Lower leg skin (tissue), 3 donors: ENCODE data around the gene TBC1D10A.

Experiments used
- CTCF ChIP-seq, 3 donors: fragments of 450-650 bp; IDR thresholded peaks; one replicate each; pipeline ENCODE4 v1.5.1; 2016; ENCODE audit warnings: antibody characterized with exemption in 3 of 3, mild to moderate bottlenecking in 3 of 3, moderate library complexity in 2 of 3
- POLR2A ChIP-seq, 2 donors: fragments of 450-650 bp; IDR thresholded peaks; one replicate each; pipeline ENCODE4 v1.6.1; 2016 to 2017; ENCODE audit warnings: antibody characterized with exemption in 2 of 2, mild to moderate bottlenecking in 1 of 2, moderate library complexity in 1 of 2

GRCh38 chr22:30253205-30253852 lies 73.4 kb downstream of the TBC1D10A start:
- TF ChIP-seq CTCF (IDR thresholded peaks at IDR 0.05) = no peak
- no peak for TF ChIP-seq POLR2A (IDR thresholded peaks at IDR 0.05)
